HCT116 (cell line): ENCODE data around the gene CR1L. TPM values are rescaled to one million over a fixed set of nuclear protein-coding genes. Genes with fewer than 3 reads are reported as not detected.

Experiments used
- ATAC-seq: fragments of 200-7000 bp; cut with Tn5 transposase; 2 replicates; pipeline ENCODE4 v1.9.1; 2020; ENCODE audit warnings: mild to moderate bottlenecking, moderate library complexity
- BruUV-seq: library from RNA; stranded (reverse); fragments of 400-500 nt; replicated peaks from 2 replicates; lab custom pipeline; 2021; lab: Mats Ljungman, UMichigan
- CTCF ChIA-PET: fragments of 300-600 bp; sonication (Branson Sonifier 250); formaldehyde crosslinking; loops from one replicate; lab custom pipeline; 2021; ENCODE audit warnings: antibody characterized with exemption; lab: Charles Lee
- POLR2A ChIA-PET: fragments of 300-600, 350-600 bp; sonication (Branson Sonifier 250); formaldehyde crosslinking; loops from one replicate; lab custom pipeline; 2021; ENCODE audit warnings: antibody characterized with exemption; lab: Charles Lee
- RAD21 ChIA-PET, 2 experiments: fragments of 300-600 bp; sonication (Branson Sonifier 250); formaldehyde crosslinking; loops; one replicate each; lab custom pipeline; 2023; ENCODE audit warnings: low total read pairs in 2 of 2; ENCODE audit not compliant: uncharacterized antibody in 2 of 2, unreplicated experiment in 2 of 2, low non-redundant PET in 1 of 2; lab: Charles Lee
- DNase-seq: peaks from one replicate; pipeline ENCODE4 v3.0.0-alpha.2; 2010; ENCODE audit warnings: low read depth, low spot score
- H2AFZ ChIP-seq: fragments of 200-600 bp; shearing (Covaris generic), sonication (generic); 2 replicates; pipeline ENCODE4 v1.6.1; 2017; ENCODE audit warnings: low read depth, mixed run types, mixed read lengths, antibody characterized with exemption, low read length; ENCODE audit not compliant: poor library complexity, severe bottlenecking
- H3K27ac ChIP-seq: 2 replicates; pipeline ENCODE4 v1.5.1; 2012; ENCODE audit warnings: low read depth, low read length
- H3K27me3 ChIP-seq: fragments of 200-600 bp; sonication (generic); 2 replicates; pipeline ENCODE4 v1.6.1; 2016; ENCODE audit warnings: mixed run types, low read length, mixed read lengths; ENCODE audit not compliant: insufficient read depth
- H3K36me3 ChIP-seq, 2 experiments: fragments of 200-500 bp in 1 of 2; fragments of 200-600 bp in 1 of 2; sonication (Bioruptor generic) in 1 of 2; sonication (generic) in 1 of 2; 2 replicates each; pipeline versions ENCODE4 v1.5.1 to v1.6.1; 2014 to 2016; ENCODE audit warnings: low read length in 2 of 2, inconsistent platforms in 1 of 2, mixed read lengths in 1 of 2, mixed run types in 1 of 2; ENCODE audit not compliant: insufficient read depth in 2 of 2, control insufficient read depth in 1 of 2
- H3K4me1 ChIP-seq, 2 experiments: fragments of 200-600 bp in 1 of 2; sonication (generic) in 1 of 2; 2 replicates each; pipeline versions ENCODE4 v1.5.1 to v1.6.1; 2012 to 2017; ENCODE audit warnings: low read length in 2 of 2, inconsistent platforms in 1 of 2, mild to moderate bottlenecking in 1 of 2, mixed read lengths in 1 of 2, mixed run types in 1 of 2, moderate library complexity in 1 of 2; ENCODE audit not compliant: insufficient read depth in 2 of 2, control insufficient read depth in 1 of 2
- H3K4me2 ChIP-seq: fragments of 200-600 bp; sonication (generic); 2 replicates; pipeline ENCODE4 v1.6.1; 2017; ENCODE audit warnings: mixed run types, low read length, mixed read lengths
- H3K4me3 ChIP-seq, 2 experiments: fragments of 200-600 bp in 1 of 2; sonication (generic) in 1 of 2; replicated peaks in 1 of 2; 2 replicates each; pipeline ENCODE4 v1.5.1; 2011 to 2016; ENCODE audit warnings: low read length in 2 of 2, control low read depth in 1 of 2, low read depth in 1 of 2, mild to moderate bottlenecking in 1 of 2, mixed read lengths in 1 of 2, mixed run types in 1 of 2
- H3K79me2 ChIP-seq: fragments of 200-600 bp; sonication (generic); 2 replicates; pipeline ENCODE4 v1.6.1; 2017; ENCODE audit warnings: mild to moderate bottlenecking, mixed run types, low read length, moderate library complexity, mixed read lengths; ENCODE audit not compliant: insufficient read depth
- H3K9ac ChIP-seq: fragments of 200-600 bp; sonication (generic); 2 replicates; pipeline ENCODE4 v1.6.1; 2016; ENCODE audit warnings: low read length, mixed read lengths
- H3K9me2 ChIP-seq: fragments of 200-600 bp; sonication (generic), shearing (Covaris generic); 2 replicates; pipeline ENCODE4 v1.6.1; 2017; ENCODE audit warnings: mixed run types, mild to moderate bottlenecking, moderate library complexity; ENCODE audit not compliant: insufficient read depth
- H3K9me3 ChIP-seq, 2 experiments: fragments of 200-500 bp in 1 of 2; fragments of 200-600 bp in 1 of 2; sonication (Bioruptor generic) in 1 of 2; sonication (generic) in 1 of 2; 2 replicates each; pipeline ENCODE4 v1.6.1; 2014 to 2017; ENCODE audit warnings: low read length in 2 of 2, mixed read lengths in 2 of 2, inconsistent platforms in 1 of 2, low read depth in 1 of 2, mild to moderate bottlenecking in 1 of 2, mixed run types in 1 of 2, moderate library complexity in 1 of 2; ENCODE audit not compliant: control insufficient read depth in 1 of 2, insufficient read depth in 1 of 2
- H4K20me1 ChIP-seq: fragments of 200-600 bp; sonication (generic), shearing (Covaris generic); 2 replicates; pipeline ENCODE4 v1.6.1; 2017; ENCODE audit warnings: mixed run types, mild to moderate bottlenecking, moderate library complexity; ENCODE audit not compliant: insufficient read depth
- CEBPB ChIP-seq: IDR thresholded peaks from 2 replicates; pipeline ENCODE4 v1.6.1; 2012; ENCODE audit warnings: low read depth
- ELF1 ChIP-seq: IDR thresholded peaks from 2 replicates; pipeline ENCODE4 v1.6.1; 2012; ENCODE audit warnings: low read depth, borderline replicate concordance
- EZH2 ChIP-seq: fragments of 200-600 bp; sonication (generic); IDR thresholded peaks from 2 replicates; pipeline ENCODE4 v1.6.1; 2017; ENCODE audit warnings: antibody characterized with exemption, mixed run types
- EZH2phosphoT487 ChIP-seq: fragments of 200-600 bp; IDR thresholded peaks from 2 replicates; pipeline ENCODE4 v1.6.1; 2018; ENCODE audit warnings: antibody characterized with exemption, borderline replicate concordance
- FOSL1 ChIP-seq: IDR thresholded peaks from 2 replicates; pipeline ENCODE4 v1.6.1; 2012; ENCODE audit warnings: low read depth
- POLR2A ChIP-seq: IDR thresholded peaks from 2 replicates; pipeline ENCODE4 v1.7.0; 2011; ENCODE audit warnings: borderline replicate concordance; ENCODE audit not compliant: insufficient read depth, insufficient read length; ENCODE audit errors: extremely low read depth
- SIN3A ChIP-seq: IDR thresholded peaks from 2 replicates; pipeline ENCODE4 v1.6.1; 2012; ENCODE audit warnings: low read depth
- SRF ChIP-seq: IDR thresholded peaks from 2 replicates; pipeline ENCODE4 v1.6.1; 2012; ENCODE audit warnings: low read depth
- TCF7L2 ChIP-seq: IDR thresholded peaks from 2 replicates; pipeline ENCODE4 v1.7.0; 2011; ENCODE audit warnings: borderline replicate concordance, inconsistent platforms; ENCODE audit not compliant: insufficient read depth, insufficient read length; ENCODE audit errors: extremely low read depth
- YY1 ChIP-seq: IDR thresholded peaks from 2 replicates; pipeline ENCODE4 v1.6.1; 2011; ENCODE audit warnings: low read length, low read depth, moderate library complexity, mild to moderate bottlenecking; ENCODE audit not compliant: insufficient replicate concordance; ENCODE audit errors: extremely low read depth
- ZNF274 ChIP-seq: fragments of 200-500 bp; sonication (Bioruptor generic); IDR thresholded peaks from 2 replicates; pipeline ENCODE4 v1.6.1; 2014; ENCODE audit warnings: mild to moderate bottlenecking, low read depth, low read length, inconsistent platforms
- intact Hi-C: fragments of 100-400 bp; cut with micrococcal nuclease; formaldehyde crosslinking; loops from 2 replicates; pipeline ENCODE4 v1.10.0; 2022
- total RNA-seq: library from RNA; stranded (reverse); gene quantifications from one replicate; pipeline ENCODE4 v1.2.1, GENCODE V29; 2021; ENCODE audit not compliant: unreplicated experiment
- TF ChIP-seq, protein P1 (sequence below): IDR thresholded peaks from 2 replicates; pipeline ENCODE4 v1.6.1; 2012
- TF ChIP-seq, protein P2 (sequence below): IDR thresholded peaks from 2 replicates; pipeline ENCODE4 v1.6.1; 2012

The CR1L gene
- total RNA-seq, 1 experiment from 2014 or later = 0.15 TPM

DNA sequence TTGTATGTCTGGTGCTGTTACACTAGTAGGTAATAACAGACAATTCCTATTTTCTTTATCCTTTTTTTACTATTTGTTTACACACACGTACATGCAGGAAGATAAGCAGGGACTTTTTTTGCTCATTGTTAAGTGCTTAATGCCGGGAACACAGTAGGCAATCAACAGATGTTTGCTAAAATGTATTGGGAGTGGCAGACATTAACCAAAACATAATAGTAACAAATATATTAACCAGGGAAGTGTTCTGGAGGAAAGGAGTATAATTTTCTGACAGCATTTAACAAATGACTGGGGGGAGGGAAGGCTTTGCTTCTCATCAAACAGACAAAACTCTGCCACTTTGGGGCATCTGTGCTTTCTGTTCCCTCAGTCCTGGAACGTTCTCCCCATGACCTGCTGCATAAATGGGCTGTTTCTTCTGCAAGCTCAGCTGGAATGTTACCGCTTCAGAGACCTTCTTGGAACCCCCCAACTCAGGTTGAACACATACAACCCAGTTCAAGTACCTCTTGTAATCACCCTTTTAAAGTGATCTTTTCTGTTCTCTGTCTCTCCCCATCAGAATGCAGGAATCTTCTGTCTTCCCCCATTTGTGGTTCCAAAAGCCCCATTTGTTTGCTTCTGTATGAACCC lies 2.1 kb downstream of the CR1L start (continued):
- TF ChIP-seq TCF7L2 (no peak), FOSL1 (no peak), ZNF274 (no peak), POLR2A (no peak), YY1 (no peak), SRF (no peak)
- TF ChIP-seq, protein P1, sequence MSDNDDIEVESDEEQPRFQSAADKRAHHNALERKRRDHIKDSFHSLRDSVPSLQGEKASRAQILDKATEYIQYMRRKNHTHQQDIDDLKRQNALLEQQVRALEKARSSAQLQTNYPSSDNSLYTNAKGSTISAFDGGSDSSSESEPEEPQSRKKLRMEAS = no peak
- TF ChIP-seq, all 23 proteins: peak for 0

DNA sequence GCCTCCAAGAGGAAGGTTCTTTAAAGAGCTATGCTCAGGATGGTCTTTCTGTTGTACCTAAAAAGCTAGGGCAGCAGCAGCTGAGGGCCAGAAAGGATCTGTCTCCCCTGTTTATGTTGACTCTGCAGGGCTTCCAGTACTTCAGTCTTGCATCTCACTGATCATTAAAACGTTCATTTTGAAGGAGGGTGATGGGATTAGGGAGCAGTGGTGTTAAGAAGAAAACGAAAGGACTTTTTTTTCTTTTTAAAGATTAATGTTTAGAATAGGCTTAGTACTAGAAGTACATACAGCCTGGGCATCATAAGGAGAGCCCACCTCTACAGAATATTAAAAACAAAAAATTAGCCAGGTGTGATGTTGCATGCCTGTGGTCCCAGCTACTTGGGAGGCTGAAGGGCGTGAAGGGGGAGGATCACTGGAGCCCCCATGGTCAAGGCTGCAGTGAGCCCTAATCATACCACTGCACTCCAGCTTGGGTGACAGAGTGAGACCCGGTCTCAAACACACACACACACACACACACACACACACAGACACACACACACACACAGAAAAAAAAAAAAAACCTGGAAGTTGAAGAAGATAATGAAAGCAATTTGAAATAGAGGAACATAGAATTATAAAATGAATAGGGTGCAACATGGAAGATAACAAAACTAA lies 2.9 kb downstream of the CR1L start:
- POLR2A ChIA-PET = no interaction called here
- ATAC-seq (no peak), DNase-seq (no peak)
- Histone ChIP-seq H3K9ac (no peak overlapping the region), H2AFZ (no peak overlapping the region), H3K9me2 (no peaks in the 10 kb centered on the region), H3K4me2 (no peak overlapping the region), H3K79me2 (no peaks in the 10 kb centered on the region), H3K4me3 (no peak overlapping the region), H3K4me1 (no peaks in the 10 kb centered on the region), H3K27ac (no peak overlapping the region), H3K27me3 (no peaks in the 10 kb centered on the region), H3K36me3 (no peaks in the 10 kb centered on the region), H3K9me3 (no peaks in the 10 kb centered on the region), H4K20me1 (no peaks in the 10 kb centered on the region)
- no TSS peak for BruUV-seq
- intact Hi-C loops = no loop called here
- CTCF ChIA-PET = no interaction called here
- no peak for TF ChIP-seq EZH2phosphoT487
- no peak for TF ChIP-seq SIN3A
- TF ChIP-seq TCF7L2 = no peak
- no peak for TF ChIP-seq CEBPB
- TF ChIP-seq EZH2 = no peak
- TF ChIP-seq ELF1 = no peak
- TF ChIP-seq, protein P2, sequence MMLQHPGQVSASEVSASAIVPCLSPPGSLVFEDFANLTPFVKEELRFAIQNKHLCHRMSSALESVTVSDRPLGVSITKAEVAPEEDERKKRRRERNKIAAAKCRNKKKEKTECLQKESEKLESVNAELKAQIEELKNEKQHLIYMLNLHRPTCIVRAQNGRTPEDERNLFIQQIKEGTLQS = no peak
- RAD21 ChIA-PET = no interaction called here
